ENCODE results near the gene SNAPC5.
"Not testable (repeated sequence)": the region's sequence is repeated elsewhere in the genome, so short reads cannot be mapped to it uniquely, and the experiment has no call there.

SNAPC5 gene

DNA sequence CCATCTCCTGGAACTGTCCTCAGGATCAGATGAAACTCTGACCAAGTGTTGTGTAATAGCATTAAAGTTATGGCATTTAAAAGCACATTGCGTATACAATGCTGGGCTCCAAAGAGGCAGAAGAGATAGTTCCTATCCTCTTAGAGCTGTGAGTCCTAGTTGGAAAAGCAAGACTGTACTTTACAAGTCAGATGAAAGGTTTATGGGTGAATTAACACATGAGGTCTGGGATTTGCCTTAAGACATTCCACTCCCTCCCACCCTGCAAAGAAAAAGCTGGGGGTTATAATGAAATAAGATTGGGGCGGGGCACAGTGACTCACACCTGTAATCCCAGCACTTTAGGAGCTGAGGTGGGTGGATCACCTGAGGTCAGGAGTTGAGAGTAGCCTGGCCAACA lies 35.6 kb downstream of the SNAPC5 start:
- in situ Hi-C loops (cut with MboI; ENCODE audit: low sequenced_read_pairs): no loop called here

DNA sequence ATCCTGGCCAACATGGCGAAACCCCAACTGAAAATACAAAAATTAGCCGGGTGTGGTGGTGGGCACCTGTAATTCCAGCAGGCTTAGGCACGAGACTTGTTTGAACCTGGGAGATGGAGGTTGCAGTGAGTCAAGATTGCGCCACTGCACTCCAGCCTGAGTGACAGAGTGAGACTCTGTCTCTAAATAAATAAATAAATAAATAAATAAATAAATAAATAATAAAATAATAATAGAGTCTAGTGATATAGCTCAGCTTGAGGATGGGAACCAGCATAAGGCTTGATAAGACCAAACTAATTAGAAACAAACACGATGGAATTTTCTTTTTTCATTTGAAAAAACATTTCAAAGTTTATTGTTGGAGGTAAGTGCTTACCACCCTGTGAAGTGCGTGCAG lies 36.3 kb downstream of the SNAPC5 start:
- in situ Hi-C loops (cut with MboI; ENCODE audit: low sequenced_read_pairs): not testable (repeated sequence)

DNA sequence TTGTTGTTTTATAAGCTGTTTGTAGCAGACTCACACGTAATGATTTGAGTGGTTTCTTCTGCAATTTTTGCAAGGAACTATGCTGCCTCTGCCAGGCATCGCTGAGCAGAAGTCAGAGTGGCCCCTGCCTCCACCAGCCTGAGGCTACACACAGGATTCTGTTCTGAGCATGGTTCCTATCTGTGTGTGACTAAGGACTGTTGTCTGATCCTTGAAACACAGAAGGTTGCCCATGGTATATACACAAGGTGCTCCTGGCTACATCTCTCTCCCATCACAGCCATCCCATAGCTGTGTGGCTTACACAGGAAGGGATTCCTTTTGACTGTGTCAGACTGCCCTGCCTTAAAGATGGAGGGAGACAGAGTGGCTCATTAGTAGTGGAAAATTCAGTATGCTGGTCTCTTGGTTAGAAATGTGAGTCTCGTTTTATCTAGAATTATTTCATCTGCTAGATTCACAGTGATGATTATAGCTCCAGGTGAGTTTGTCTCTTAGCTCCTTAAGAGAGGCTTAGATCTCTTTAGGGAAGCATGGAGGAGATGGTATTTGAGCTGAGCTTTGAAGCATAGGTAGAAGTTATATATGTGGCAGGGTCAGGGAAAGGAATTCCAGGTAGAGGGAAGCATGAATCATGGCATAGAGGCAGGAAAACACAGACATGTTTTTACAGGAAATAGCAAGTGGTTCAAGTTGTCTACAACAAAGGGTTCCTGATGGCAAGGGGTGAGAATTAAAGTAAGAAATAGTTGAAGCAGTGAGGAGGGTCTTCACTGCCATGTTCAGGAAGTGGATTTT lies 37.5 kb downstream of the SNAPC5 start:
- in situ Hi-C loops (cut with MboI; ENCODE audit: low sequenced_read_pairs): no loop called here

DNA sequence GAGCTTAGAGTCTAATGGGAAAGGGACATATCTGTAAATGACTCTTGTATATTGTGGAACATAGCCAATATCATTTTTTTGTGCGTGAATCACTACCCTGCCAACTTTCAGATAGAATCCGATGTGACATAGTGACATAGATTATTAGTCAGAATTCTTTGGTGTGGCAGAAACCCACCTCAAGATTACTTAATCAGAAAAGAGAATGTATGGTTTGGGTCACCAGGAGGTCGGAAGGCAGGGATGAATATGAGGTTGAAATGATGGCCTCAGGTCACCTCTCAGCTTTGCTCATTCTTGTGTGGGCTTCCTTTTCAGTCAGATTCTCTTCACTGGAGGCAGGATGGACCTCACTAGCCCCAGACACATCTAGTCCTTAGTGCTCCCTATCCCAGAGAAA lies 41.4 kb downstream of the SNAPC5 start:
- in situ Hi-C loops (cut with MboI; ENCODE audit: low sequenced_read_pairs): no loop called here

DNA sequence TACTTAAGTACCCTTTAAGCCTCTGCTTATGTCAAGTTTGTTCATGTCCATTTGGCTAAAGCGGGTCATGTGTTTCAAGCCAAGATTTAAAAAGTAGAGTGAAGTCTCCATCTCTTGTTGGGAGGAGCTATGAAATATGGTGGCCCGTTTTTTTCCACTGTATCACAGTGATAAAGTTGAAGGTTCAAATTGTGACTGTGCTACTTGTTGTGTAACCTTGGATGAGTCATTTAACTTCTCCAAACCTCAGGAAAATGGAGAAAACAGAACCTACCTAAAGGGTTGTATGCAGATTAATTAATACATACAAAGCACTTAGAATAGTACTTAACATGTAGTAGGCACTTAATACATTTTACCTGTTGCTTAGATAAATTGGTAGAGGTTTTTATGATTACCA lies 43.4 kb downstream of the SNAPC5 start:
- in situ Hi-C loops (cut with MboI; ENCODE audit: low sequenced_read_pairs): no loop called here

DNA sequence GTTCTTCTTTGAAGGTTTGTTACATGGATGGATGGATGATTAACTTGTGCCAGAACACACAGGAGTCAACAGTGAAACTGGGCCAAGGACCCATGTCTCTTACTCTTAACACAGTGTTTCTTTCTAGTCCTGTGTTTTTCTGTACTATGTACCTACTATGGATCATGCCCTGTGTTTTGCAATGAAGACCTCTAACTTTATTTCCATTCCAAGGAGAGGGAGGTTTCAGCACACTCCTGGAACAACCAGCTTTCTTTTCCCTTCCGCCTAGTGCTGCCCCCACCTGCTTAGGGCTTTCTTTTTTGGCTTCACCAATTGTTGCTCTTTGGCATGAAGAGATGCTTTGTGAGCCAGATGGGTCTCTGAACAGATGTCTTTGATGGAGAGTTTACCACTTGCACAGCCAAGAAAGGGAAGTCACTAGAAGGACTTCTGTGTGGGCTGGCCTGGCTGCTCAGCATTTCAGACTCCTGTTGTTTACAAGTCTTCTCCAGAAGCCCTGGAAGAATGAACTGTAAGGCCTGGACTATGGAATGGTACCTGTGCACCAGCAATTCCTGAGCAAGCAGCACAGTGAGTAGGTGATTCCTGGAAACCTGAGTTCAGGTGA lies 44.5 kb downstream of the SNAPC5 start:
- in situ Hi-C loops (cut with MboI; ENCODE audit: low sequenced_read_pairs): no loop called here

DNA sequence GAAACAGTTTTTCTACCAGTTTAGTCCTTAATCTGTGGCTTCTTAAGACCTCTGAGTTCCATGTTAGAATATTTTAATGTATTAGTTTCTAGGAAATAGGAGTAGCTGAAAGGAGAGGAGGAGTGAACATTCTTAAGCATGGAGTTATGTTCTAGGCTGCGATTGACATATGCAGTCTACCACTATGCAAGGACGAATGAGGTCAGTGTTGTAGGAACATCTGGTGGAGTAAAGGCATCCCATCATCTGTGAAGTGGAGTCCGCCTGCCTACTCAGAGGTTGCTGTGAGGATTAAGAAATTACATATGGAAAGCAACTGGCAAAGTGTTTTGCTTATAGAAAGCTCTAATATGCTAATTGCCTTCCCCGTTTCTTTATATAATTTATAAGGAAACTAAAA lies 45.1 kb downstream of the SNAPC5 start:
- in situ Hi-C loops (cut with MboI; ENCODE audit: low sequenced_read_pairs): no loop called here
